ENCODE measurements around the gene IFRD2.

DNA sequence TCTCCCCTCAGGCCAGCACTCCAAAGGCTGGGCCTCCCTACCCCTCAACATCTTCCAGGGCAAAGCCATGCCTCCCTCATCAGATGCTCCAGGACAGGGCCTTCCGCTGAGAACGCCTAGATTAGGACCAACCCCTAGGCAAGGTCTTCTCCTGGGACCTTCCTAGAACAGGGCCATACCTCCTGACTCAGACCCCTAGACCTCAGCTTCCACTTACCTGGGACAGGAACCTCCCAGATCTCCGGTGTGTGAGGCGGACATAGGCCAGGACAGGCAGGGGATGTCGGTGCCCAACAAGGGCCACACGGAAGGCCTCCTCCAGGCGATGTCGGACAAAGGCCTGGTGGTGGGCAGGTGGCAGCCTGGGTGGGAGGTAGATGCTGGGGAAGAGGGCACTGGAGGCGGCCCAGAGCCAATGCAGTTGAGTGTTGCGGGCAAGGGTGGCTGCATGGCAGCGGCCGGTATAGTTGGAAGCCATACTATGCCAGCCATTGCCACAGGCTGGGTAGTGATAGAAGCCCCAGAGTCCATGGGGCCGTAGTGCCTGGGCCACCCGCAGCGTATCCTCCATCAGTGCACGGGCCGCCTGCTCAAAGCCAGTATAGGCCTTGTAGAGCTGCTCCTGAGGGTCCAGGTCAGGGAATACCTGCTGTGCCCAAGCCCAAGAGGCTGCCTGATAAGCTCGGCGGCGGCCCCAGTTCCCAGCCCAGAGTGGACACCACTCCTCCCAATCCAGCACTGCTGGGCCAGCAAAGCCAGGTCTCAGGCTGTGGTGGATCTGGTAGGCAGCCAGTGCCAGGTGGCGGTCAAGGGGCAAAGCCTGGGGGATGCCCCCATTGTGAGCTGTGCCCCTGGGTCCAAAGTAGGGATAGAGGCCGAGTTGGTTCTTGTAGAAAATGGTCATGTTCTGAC is 2.5 kb upstream of the IFRD2 start:
- TF ChIP-seq POLR2AphosphoS5 (IDR thresholded peaks at IDR 0.05; ENCODE audit: insufficient read depth in 1 of 2, low read depth in 1 of 2) (no peak), POLR2A (IDR thresholded peaks at IDR 0.05) (no peak)

Measured in vagina (tissue), 2 donors.